ENCODE measurements around the gene OR2D2.

OR2D2 gene

DNA sequence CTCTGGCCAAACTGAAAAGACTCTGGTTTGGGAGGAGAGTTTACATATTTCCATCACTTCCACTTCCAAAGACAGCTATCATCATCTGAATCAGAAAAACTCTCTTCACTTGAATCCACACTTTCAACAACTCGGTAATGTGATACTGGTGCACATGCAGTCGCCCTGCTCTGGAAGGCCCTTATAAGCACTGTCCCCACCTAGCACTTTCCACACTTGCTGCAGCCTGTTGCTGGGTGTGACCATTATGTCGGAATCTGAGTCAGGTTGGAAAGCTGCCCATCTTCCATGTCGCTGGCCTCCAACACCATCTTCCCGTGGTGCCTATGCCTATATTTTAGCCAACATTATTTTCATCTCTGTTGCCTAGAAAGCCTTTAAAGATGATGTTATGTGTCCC is 47.9 kb downstream of the OR2D2 start:
- TF ChIP-seq, protein P1, sequence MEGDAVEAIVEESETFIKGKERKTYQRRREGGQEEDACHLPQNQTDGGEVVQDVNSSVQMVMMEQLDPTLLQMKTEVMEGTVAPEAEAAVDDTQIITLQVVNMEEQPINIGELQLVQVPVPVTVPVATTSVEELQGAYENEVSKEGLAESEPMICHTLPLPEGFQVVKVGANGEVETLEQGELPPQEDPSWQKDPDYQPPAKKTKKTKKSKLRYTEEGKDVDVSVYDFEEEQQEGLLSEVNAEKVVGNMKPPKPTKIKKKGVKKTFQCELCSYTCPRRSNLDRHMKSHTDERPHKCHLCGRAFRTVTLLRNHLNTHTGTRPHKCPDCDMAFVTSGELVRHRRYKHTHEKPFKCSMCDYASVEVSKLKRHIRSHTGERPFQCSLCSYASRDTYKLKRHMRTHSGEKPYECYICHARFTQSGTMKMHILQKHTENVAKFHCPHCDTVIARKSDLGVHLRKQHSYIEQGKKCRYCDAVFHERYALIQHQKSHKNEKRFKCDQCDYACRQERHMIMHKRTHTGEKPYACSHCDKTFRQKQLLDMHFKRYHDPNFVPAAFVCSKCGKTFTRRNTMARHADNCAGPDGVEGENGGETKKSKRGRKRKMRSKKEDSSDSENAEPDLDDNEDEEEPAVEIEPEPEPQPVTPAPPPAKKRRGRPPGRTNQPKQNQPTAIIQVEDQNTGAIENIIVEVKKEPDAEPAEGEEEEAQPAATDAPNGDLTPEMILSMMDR (IDR thresholded peaks at IDR 0.05; ENCODE audit: low read depth, low read length, missing control alignments), result no peak
- no peak for DNase-seq (ENCODE audit: extremely low read depth, low read depth)

GRCh38 chr11:6843670-6844069 is 48.6 kb downstream of the OR2D2 start:
- DNase-seq (ENCODE audit: extremely low read depth, low read depth), result no peak
- TF ChIP-seq, protein P1 (IDR thresholded peaks at IDR 0.05; ENCODE audit: low read depth, low read length, missing control alignments), result no peak
- no peak overlapping the region for H3K4me3 ChIP-seq (replicated peaks; ENCODE audit: low read depth, low read length)

More for the DNA sequence above, 47.9 kb downstream of the OR2D2 start:
- no peak overlapping the region for H3K4me3 ChIP-seq (replicated peaks; ENCODE audit: low read depth, low read length)

- TF ChIP-seq, protein P1 (IDR thresholded peaks at IDR 0.05; ENCODE audit: low read depth, low read length, missing control alignments), result no peak
- H3K4me3 ChIP-seq (replicated peaks; ENCODE audit: low read depth, low read length), result no peak overlapping the region
- no peak for DNase-seq (ENCODE audit: extremely low read depth, low read depth)
Observed at GRCh38 chr11:6841694-6842093, 50.6 kb downstream of the OR2D2 start.

Measured in HFF-Myc (cell line).